Measurements from ENCODE around the gene TFDP1. TPM values are rescaled to one million over a fixed set of nuclear protein-coding genes. Genes with fewer than 3 reads are reported as not detected.
"Not testable (repeated sequence)": the region's sequence is repeated elsewhere in the genome, so short reads cannot be mapped to it uniquely, and the experiment has no call there.

TFDP1 gene
- total RNA-seq, 1 experiment from 2014 or later: 78.2 TPM

DNA sequence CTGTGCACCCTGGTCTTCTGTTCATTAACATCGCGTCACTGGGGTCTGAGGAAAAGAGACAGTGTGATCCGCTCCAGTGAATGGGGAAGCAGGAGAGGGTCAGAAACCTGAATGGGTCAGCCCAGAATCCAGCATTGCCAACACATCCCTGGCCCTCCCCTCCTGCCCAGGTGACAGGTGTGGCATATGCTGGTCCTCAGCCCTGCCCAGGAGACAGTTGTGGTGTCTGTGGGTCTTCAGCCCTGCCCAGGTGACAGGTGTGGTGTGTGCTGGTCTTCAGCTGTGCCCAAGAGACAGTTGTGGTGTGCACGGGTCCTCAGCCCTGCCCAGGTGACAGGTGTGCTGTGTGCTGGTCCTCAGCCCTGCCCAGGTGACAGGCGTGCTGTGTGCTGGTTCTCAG is 8.0 kb downstream of the TFDP1 start:
- Histone ChIP-seq H3K27me3 (ENCODE audit: control insufficient read depth, insufficient read depth, low read length) (no peaks in the 10 kb centered on the region), H3K36me3 (replicated peaks; ENCODE audit: control insufficient read depth, insufficient read depth, low read length) (peaks cover 7% of the 10 kb centered on the region)
- DNase-seq: peak; percentile 16

GRCh38 chr13:113594066-113594821 is 9.7 kb downstream of the TFDP1 start:
- not testable (repeated sequence) for H3K4me3 ChIP-seq (ENCODE audit: insufficient read depth, low read depth, low read length); H3K36me3 ChIP-seq (replicated peaks; ENCODE audit: control insufficient read depth, insufficient read depth, low read length); H3K27me3 ChIP-seq (ENCODE audit: control insufficient read depth, insufficient read depth, low read length)
- DNase-seq: peak; percentile 16

More for the DNA sequence above, 8.0 kb downstream of the TFDP1 start:
- H3K4me3 ChIP-seq (ENCODE audit: insufficient read depth, low read depth, low read length): no peak overlapping the region

DNA sequence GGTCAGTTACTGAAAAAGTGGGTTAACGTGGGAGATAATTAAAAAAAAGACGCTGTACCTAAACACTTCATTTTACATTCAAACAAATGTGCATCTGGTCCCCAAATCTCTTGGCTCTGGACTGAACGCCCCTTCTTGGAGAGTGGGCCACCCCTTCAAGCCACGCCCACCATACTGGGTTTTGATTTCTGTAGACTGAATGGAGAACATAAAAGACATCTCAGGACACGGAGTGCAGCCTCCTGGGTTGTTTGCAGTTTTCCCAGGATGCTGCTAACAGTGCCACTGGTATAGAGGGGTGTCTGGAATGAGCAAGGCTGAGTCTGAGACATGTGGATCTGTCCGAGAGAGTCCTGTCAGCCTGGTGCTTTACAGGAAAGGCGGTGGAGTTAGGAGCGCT is 10.6 kb downstream of the TFDP1 start:
- peaks cover 7% of the 10 kb centered on the region for H3K36me3 ChIP-seq (replicated peaks; ENCODE audit: control insufficient read depth, insufficient read depth, low read length)
- no peak overlapping the region for H3K4me3 ChIP-seq (ENCODE audit: insufficient read depth, low read depth, low read length)
- DNase-seq: peak; percentile 25
- no peaks in the 10 kb centered on the region for H3K27me3 ChIP-seq (ENCODE audit: control insufficient read depth, insufficient read depth, low read length)

DNA sequence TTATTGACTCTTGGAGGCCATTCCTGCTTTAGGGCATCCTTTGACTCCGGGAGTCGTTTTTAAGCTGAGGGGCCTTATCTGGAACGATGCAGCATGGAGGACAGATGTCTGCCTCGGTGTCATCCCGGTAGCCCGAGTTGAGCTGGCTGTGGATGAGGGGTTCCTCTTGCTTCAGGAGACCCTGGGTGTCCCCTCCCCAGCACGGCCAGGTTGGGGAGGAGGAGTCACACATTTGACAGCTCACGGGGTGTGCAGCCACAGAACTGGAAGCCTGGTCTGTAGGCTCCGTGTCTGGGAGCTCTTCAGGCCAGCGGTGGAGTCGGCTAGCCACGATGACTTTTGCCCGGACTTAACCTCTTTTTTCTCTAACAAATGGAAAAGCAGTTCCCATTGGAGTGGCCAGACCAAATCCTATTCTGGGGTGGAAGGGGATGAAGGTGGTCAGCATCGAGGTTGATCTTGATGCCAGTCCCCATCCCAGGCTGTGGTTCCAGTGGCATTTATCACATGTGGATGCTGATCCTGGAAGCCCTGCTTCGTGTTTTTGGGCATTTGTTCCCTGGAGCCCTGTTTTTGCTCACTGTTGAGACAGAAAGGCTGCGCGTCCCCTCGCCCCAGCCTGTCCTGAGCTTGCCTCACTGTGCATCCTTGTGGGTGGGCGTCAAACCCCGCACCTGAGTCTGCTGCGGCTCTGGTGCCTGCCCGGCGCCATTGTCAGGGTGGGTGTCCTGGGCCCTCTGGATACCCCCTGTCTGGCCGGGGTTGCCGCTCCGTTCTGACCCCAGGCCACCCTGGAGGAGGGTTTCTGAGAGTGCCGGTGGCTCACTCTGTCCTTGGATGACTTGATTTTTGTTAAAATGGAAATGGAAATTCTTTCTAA is 12.0 kb downstream of the TFDP1 start:
- Histone ChIP-seq H3K27me3 (ENCODE audit: control insufficient read depth, insufficient read depth, low read length) (no peaks in the 10 kb centered on the region), H3K36me3 (replicated peaks; ENCODE audit: control insufficient read depth, insufficient read depth, low read length) (peaks cover 11% of the 10 kb centered on the region), H3K4me3 (ENCODE audit: insufficient read depth, low read depth, low read length) (no peak overlapping the region)
- DNase-seq: peak; percentile 47

DNA sequence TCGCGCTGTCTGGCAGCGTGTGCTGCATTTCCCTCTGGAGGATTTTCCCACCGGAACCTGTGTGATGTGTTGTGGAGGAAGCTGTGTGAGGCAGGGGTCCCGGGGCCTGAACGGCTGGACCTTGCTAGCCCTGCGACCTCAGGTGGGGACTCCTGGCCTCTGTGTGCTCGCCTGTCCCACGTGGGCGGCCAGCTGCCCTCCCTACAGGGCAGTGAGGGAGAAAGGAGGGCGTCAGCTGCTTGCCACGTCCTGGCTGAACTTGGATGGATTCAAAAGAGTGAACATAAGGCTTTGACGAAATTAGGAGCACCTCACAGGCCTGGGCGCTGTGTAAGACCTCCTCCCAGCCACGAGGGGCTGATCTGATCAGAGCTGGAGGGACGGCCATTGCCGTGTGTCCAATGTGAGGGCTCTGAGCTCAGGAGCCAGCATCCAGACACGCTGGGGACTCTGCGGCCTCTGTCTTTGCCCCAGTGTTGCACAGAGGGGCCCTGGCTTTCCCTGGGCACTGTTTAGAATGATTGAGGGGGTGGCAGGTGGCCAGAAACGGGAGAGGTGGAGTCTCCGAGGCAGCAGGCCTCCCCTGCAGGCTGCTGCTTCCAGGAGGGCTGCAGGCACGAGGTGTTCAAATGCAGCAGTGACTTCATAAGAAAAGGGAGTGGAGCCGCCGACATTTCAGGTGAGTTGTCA is 13.0 kb downstream of the TFDP1 start:
- DNase-seq: peak; percentile 59
- H3K36me3 ChIP-seq (replicated peaks; ENCODE audit: control insufficient read depth, insufficient read depth, low read length): peaks cover 9% of the 10 kb centered on the region

DNA sequence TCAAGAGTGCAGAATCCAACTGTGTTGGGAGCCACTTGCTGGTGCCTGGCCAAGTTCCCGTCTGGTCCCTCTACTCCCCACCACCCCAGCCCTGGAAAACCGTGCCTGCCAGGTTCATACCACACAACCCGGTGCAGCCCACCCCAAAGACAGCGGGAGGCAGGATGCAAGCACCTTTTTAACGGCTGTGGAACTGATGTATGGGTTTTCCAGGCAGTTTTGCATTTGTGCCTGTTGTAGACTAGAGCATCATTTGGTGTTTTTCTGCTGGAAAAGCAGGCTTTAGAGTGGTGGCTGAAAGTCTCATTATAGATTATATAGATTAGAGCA is 13.5 kb downstream of the TFDP1 start:
- no peak for DNase-seq
- Histone ChIP-seq H3K27me3 (ENCODE audit: control insufficient read depth, insufficient read depth, low read length) (no peaks in the 10 kb centered on the region), H3K4me3 (ENCODE audit: insufficient read depth, low read depth, low read length) (no peak overlapping the region), H3K36me3 (replicated peaks; ENCODE audit: control insufficient read depth, insufficient read depth, low read length) (peaks cover 9% of the 10 kb centered on the region)

More for the DNA sequence above, 13.0 kb downstream of the TFDP1 start:
- Histone ChIP-seq H3K27me3 (ENCODE audit: control insufficient read depth, insufficient read depth, low read length) (no peaks in the 10 kb centered on the region), H3K4me3 (ENCODE audit: insufficient read depth, low read depth, low read length) (no peak overlapping the region)

DNA sequence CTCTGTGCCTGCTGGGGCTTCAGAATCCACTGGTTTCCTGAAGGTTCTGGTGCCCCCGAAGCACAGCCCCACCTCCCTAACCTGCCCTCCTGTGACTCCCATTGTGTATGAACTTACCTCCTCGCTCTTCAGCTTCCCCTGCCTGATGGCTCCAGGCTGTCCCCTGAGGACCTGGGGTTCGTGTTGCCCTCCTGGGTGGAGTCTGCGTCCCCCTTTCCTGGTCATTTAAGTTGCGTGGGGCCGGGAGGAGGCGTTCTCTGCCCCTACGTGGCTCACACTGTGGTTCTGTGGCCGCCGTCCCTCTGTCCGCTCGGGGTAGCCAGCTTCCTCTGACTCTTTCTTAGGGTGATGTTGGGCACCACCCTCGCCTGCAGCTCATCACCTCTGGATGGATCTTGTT is 13.9 kb downstream of the TFDP1 start:
- H3K36me3 ChIP-seq (replicated peaks; ENCODE audit: control insufficient read depth, insufficient read depth, low read length): peaks cover 9% of the 10 kb centered on the region
- no peak for DNase-seq
- H3K27me3 ChIP-seq (ENCODE audit: control insufficient read depth, insufficient read depth, low read length): no peaks in the 10 kb centered on the region
- no peak overlapping the region for H3K4me3 ChIP-seq (ENCODE audit: insufficient read depth, low read depth, low read length)

DNA sequence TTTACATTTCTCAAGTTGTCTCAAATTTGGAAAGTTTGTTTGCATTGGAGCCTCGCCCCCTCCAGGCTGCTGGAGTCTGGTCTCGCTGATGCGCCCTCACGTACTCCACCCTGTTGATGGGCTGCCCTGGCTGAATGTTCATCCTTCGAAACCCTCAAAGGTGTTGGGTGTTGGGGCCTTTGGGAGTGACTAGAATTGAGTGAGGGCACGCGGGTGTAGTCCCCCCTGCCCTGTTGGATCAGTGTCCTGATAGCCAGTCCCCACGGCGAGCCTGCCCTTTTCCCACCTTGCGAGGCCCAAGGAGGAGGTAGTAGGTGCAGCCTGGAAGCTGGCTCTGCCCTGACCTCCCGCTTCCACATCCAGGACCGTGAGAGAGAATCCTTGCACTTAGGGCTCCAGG is 14.8 kb downstream of the TFDP1 start:
- Histone ChIP-seq H3K27me3 (ENCODE audit: control insufficient read depth, insufficient read depth, low read length) (no peaks in the 10 kb centered on the region), H3K36me3 (replicated peaks; ENCODE audit: control insufficient read depth, insufficient read depth, low read length) (peaks cover 9% of the 10 kb centered on the region), H3K4me3 (ENCODE audit: insufficient read depth, low read depth, low read length) (no peak overlapping the region)
- DNase-seq: no peak

- H3K4me3 ChIP-seq (ENCODE audit: insufficient read depth, low read depth, low read length): no peak overlapping the region
- peak; percentile 64 for DNase-seq
- peaks cover 6% of the 10 kb centered on the region for H3K36me3 ChIP-seq (replicated peaks; ENCODE audit: control insufficient read depth, insufficient read depth, low read length)
- no peaks in the 10 kb centered on the region for H3K27me3 ChIP-seq (ENCODE audit: control insufficient read depth, insufficient read depth, low read length)
Observed at GRCh38 chr13:113601166-113602070, 16.9 kb downstream of the TFDP1 start.

GRCh38 chr13:113602291-113602988 is 17.9 kb downstream of the TFDP1 start:
- Histone ChIP-seq H3K27me3 (ENCODE audit: control insufficient read depth, insufficient read depth, low read length) (no peaks in the 10 kb centered on the region), H3K36me3 (replicated peaks; ENCODE audit: control insufficient read depth, insufficient read depth, low read length) (peaks cover 5% of the 10 kb centered on the region), H3K4me3 (ENCODE audit: insufficient read depth, low read depth, low read length) (no peak overlapping the region)
- peak; percentile 74 for DNase-seq

DNA sequence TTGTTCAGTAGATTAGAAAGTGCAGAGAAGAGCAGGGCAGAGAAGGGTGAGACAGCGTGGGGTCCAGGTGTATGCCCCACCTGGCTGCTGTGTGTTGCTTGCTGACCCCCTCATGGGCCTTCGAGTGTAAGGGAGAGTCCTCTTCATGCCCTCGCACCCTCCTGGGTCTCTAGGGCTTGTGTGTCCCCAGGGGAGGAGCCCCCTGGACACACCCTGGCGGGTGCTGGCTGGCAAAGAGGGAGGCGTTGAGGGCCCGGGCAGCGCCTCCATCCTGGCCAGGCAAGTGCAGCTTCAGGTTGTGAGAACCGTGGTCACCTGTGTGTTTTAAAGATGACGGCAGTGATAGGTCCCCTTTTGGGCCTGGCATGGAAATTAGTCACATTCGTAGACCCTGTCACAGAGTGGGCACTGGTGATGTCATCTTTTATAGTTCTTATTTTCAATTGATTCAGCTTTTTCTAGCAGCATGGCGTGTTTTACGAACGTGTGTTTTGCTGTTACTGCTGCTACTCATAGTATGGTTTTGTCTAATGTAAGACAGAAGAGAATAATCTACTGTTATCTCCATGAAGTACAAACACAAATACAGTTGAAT is 18.7 kb downstream of the TFDP1 start:
- no peak for DNase-seq
- peaks cover 5% of the 10 kb centered on the region for H3K36me3 ChIP-seq (replicated peaks; ENCODE audit: control insufficient read depth, insufficient read depth, low read length)
- H3K4me3 ChIP-seq (ENCODE audit: insufficient read depth, low read depth, low read length): no peak overlapping the region

GRCh38 chr13:113604186-113604585 is 19.6 kb downstream of the TFDP1 start:
- no peak overlapping the region for H3K4me3 ChIP-seq (ENCODE audit: insufficient read depth, low read depth, low read length)
- H3K36me3 ChIP-seq (replicated peaks; ENCODE audit: control insufficient read depth, insufficient read depth, low read length): peaks cover 5% of the 10 kb centered on the region
- no peaks in the 10 kb centered on the region for H3K27me3 ChIP-seq (ENCODE audit: control insufficient read depth, insufficient read depth, low read length)
- DNase-seq: no peak

More for the DNA sequence above, 18.7 kb downstream of the TFDP1 start:
- H3K27me3 ChIP-seq (ENCODE audit: control insufficient read depth, insufficient read depth, low read length): no peaks in the 10 kb centered on the region

- no peak overlapping the region for H3K4me3 ChIP-seq (ENCODE audit: insufficient read depth, low read depth, low read length)
- DNase-seq: no peak
- H3K36me3 ChIP-seq (replicated peaks; ENCODE audit: control insufficient read depth, insufficient read depth, low read length): peaks cover 4% of the 10 kb centered on the region
- H3K27me3 ChIP-seq (ENCODE audit: control insufficient read depth, insufficient read depth, low read length): no peaks in the 10 kb centered on the region
Observed at GRCh38 chr13:113605461-113605860, 20.9 kb downstream of the TFDP1 start.

Data from H7 (cell line).